ENCODE measurements around the gene CNTF. TPM values are rescaled to one million over a fixed set of nuclear protein-coding genes. Genes with fewer than 3 reads are reported as not detected.
A peak's percentile ranks its signal among the peaks of the same experiment; 100 is the strongest.
"Not testable (repeated sequence)": the region's sequence is repeated elsewhere in the genome, so short reads cannot be mapped to it uniquely, and the experiment has no call there.

Gene CNTF
- total RNA-seq (2022) (4.3 and 5.2 TPM in 2 replicates), Bru-seq, nascent RNA (percentile 91 among the genes with signal in this experiment), BruChase-seq, experiment 1, labeled RNA remaining after a 6-hour chase (percentile 89 among the genes with signal in this experiment), BruChase-seq, experiment 2, labeled RNA remaining after a 2-hour chase (percentile 75 among the genes with signal in this experiment)
- long read RNA-seq = 0 reads

GRCh38 chr11:58622344-58622743, at the start of gene CNTF:
TSS of gene CNTF (plus strand) at chr11:58622665. CDS start at chr11:58622753, 88 bp downstream.
- DNase-seq = no peak
- no peak for TF ChIP-seq CTCF (IDR thresholded peaks at IDR 0.05; ENCODE audit: unreplicated experiment)
- Mint-ChIP-seq H3K9me3 (ENCODE audit: low read depth, unreplicated experiment) (no peaks in the 10 kb centered on the region), H3K4me3 (ENCODE audit: low read depth, unreplicated experiment) (no peak within 1 kb of the TSS), H3K36me3 (ENCODE audit: insufficient read depth, unreplicated experiment) (peaks cover 52% of the 10 kb centered on the region), H3K27ac (ENCODE audit: unreplicated experiment) (no peak within 1 kb of the TSS), H3K27me3 (ENCODE audit: unreplicated experiment) (no peaks in the 10 kb centered on the region), H3K4me1 (ENCODE audit: low read depth, unreplicated experiment) (peaks cover 16% of the 10 kb centered on the region)
- intact Hi-C loops (cut with micrococcal nuclease; ENCODE audit: unreplicated experiment) = no loop called here
- BruUV-seq (replicated peaks) = no TSS peak
- CTCF ChIA-PET = no interaction called here

GRCh38 chr11:58572906-58573305, 49.6 kb upstream of the CNTF start:
- peaks cover 29% of the 10 kb centered on the region for H3K4me1 Mint-ChIP-seq (ENCODE audit: low read depth, unreplicated experiment)
- not testable (repeated sequence) for H3K9me3 Mint-ChIP-seq (ENCODE audit: low read depth, unreplicated experiment); DNase-seq; H3K4me3 Mint-ChIP-seq (ENCODE audit: low read depth, unreplicated experiment); BruUV-seq (replicated peaks); H3K27me3 Mint-ChIP-seq (ENCODE audit: unreplicated experiment)
- intact Hi-C loops (cut with micrococcal nuclease; ENCODE audit: unreplicated experiment) = loop anchor here (10.0 kb wide), 1 partner anchor 352 kb away; no protein-coding TSS in a partner anchor
- CTCF ChIA-PET = interaction anchor here (0.7 to 0.9 kb wide), 2 partner anchors 11 to 928 kb away, joined by 4 read pairs; no protein-coding TSS in a partner anchor
- H3K27ac Mint-ChIP-seq (ENCODE audit: unreplicated experiment) = peak overlapping the region; percentile 90
- H3K36me3 Mint-ChIP-seq (ENCODE audit: insufficient read depth, unreplicated experiment) = peaks cover 12% of the 10 kb centered on the region

- intact Hi-C loops (cut with micrococcal nuclease; ENCODE audit: unreplicated experiment) = loop anchor here (10.0 kb wide), 1 partner anchor 351 kb away; no protein-coding TSS in a partner anchor
- Mint-ChIP-seq H3K4me3 (ENCODE audit: low read depth, unreplicated experiment) (peak overlapping the region; percentile 3), H3K36me3 (ENCODE audit: insufficient read depth, unreplicated experiment) (peaks cover 18% of the 10 kb centered on the region), H3K27me3 (ENCODE audit: unreplicated experiment) (no peaks in the 10 kb centered on the region), H3K4me1 (ENCODE audit: low read depth, unreplicated experiment) (peaks cover 22% of the 10 kb centered on the region), H3K27ac (ENCODE audit: unreplicated experiment) (peak overlapping the region; percentile 90), H3K9me3 (ENCODE audit: low read depth, unreplicated experiment) (peaks cover 2% of the 10 kb centered on the region)
- TF ChIP-seq CTCF (IDR thresholded peaks at IDR 0.05; ENCODE audit: unreplicated experiment) = no peak
- DNase-seq = peak; percentile 66
- BruUV-seq (replicated peaks) = no TSS peak
- CTCF ChIA-PET = interaction anchor here (0.7 to 0.9 kb wide), 2 partner anchors 11 to 929 kb away, joined by 4 read pairs; no protein-coding TSS in a partner anchor
Observed at GRCh38 chr11:58573451-58574104, 48.9 kb upstream of the CNTF start.

- peak overlapping the region; percentile 37 for H3K4me3 Mint-ChIP-seq (ENCODE audit: low read depth, unreplicated experiment)
Observed at GRCh38 chr11:58574881-58575280, 47.6 kb upstream of the CNTF start.

More at GRCh38 chr11:58574881-58575280, 47.6 kb upstream of the CNTF start:
- intact Hi-C loops (cut with micrococcal nuclease; ENCODE audit: unreplicated experiment) = loop anchor here (5.0 to 10.0 kb wide), 2 partner anchors 327 to 350 kb away; no protein-coding TSS in a partner anchor
- Mint-ChIP-seq H3K27ac (ENCODE audit: unreplicated experiment) (peak overlapping the region; percentile 96), H3K4me1 (ENCODE audit: low read depth, unreplicated experiment) (peaks cover 19% of the 10 kb centered on the region), H3K27me3 (ENCODE audit: unreplicated experiment) (no peaks in the 10 kb centered on the region), H3K36me3 (ENCODE audit: insufficient read depth, unreplicated experiment) (peaks cover 32% of the 10 kb centered on the region), H3K9me3 (ENCODE audit: low read depth, unreplicated experiment) (peaks cover 2% of the 10 kb centered on the region)
- TF ChIP-seq CTCF (IDR thresholded peaks at IDR 0.05; ENCODE audit: unreplicated experiment) = no peak
- no TSS peak for BruUV-seq (replicated peaks)
- no peak for DNase-seq
- CTCF ChIA-PET = no interaction called here

Data from Calu3 (cell line).